AG04449 (cell line): ENCODE measurements around the gene CCS.

ENCODE experiments used
- CTCF ChIA-PET: fragments of 350-600 bp; formaldehyde crosslinking; extraction: SDS; loops from one replicate; lab custom pipeline; 2021; ENCODE audit warnings: antibody characterized with exemption; lab: Yijun Ruan, JAX
- POLR2A ChIA-PET: fragments of 400-600, 350-600 bp; formaldehyde crosslinking; extraction: SDS; loops from one replicate; lab custom pipeline; 2020; ENCODE audit warnings: antibody characterized with exemption, inconsistent platforms; lab: Yijun Ruan, JAX
- DNase-seq: peaks from one replicate; pipeline ENCODE4 v3.0.0-alpha.2; 2010; ENCODE audit warnings: low read depth, low spot score
- H3K4me3 ChIP-seq: 2 replicates; pipeline ENCODE4 v1.5.1; 2011; ENCODE audit warnings: low read depth, mild to moderate bottlenecking, control low read depth, low read length
- CTCF ChIP-seq: IDR thresholded peaks from one replicate; pipeline ENCODE4 v1.5.1; 2011; ENCODE audit warnings: mild to moderate bottlenecking, moderate library complexity, low read length, control low read depth, inconsistent platforms; ENCODE audit not compliant: insufficient read depth; ENCODE audit errors: missing control alignments

The CCS gene

GRCh38 chr11:66554602-66555001 lies 38.4 kb upstream of the CCS start:
- TF ChIP-seq CTCF: no peak
- no peak overlapping the region for H3K4me3 ChIP-seq
- no peak for DNase-seq
- ChIA-PET CTCF (interaction anchor here (1.2 kb wide), 1 partner anchor 14 kb away, joined by 3 read pairs; no protein-coding TSS in a partner anchor), POLR2A (no interaction called here)

GRCh38 chr11:66555416-66555815 lies 37.6 kb upstream of the CCS start:
- no peak for TF ChIP-seq CTCF
- ChIA-PET CTCF (interaction anchor here (1.2 kb wide), 1 partner anchor 14 kb away, joined by 3 read pairs; no protein-coding TSS in a partner anchor), POLR2A (no interaction called here)
- no peak overlapping the region for H3K4me3 ChIP-seq
- DNase-seq: no peak

- H3K4me3 ChIP-seq: no peak overlapping the region
- CTCF ChIA-PET: no interaction called here
- no peak for TF ChIP-seq CTCF
- DNase-seq: no peak
- POLR2A ChIA-PET: no interaction called here
Observed at GRCh38 chr11:66556086-66556485, 36.9 kb upstream of the CCS start.

GRCh38 chr11:66557733-66558326 lies 35.2 kb upstream of the CCS start:
- ChIA-PET POLR2A (no interaction called here), CTCF (no interaction called here)
- no peak for DNase-seq

GRCh38 chr11:66559142-66559865 lies 33.7 kb upstream of the CCS start:
- ChIA-PET CTCF (interaction anchor here (3.3 kb wide), 1 partner anchor 20 kb away, joined by 11 read pairs; no protein-coding TSS in a partner anchor), POLR2A (no interaction called here)
- no peak overlapping the region; the same call in 1 of the 2 replicates for H3K4me3 ChIP-seq
- no peak for DNase-seq
- no peak for TF ChIP-seq CTCF

More at GRCh38 chr11:66557733-66558326, 35.2 kb upstream of the CCS start:
- H3K4me3 ChIP-seq: no peak overlapping the region
- no peak for TF ChIP-seq CTCF
